Measurements from ENCODE around the gene ASS1. TPM values are rescaled to one million over a fixed set of nuclear protein-coding genes. Genes with fewer than 3 reads are reported as not detected.

ASS1 gene
- total RNA-seq, 1 donor from 2014 or later = 22.5 TPM

DNA sequence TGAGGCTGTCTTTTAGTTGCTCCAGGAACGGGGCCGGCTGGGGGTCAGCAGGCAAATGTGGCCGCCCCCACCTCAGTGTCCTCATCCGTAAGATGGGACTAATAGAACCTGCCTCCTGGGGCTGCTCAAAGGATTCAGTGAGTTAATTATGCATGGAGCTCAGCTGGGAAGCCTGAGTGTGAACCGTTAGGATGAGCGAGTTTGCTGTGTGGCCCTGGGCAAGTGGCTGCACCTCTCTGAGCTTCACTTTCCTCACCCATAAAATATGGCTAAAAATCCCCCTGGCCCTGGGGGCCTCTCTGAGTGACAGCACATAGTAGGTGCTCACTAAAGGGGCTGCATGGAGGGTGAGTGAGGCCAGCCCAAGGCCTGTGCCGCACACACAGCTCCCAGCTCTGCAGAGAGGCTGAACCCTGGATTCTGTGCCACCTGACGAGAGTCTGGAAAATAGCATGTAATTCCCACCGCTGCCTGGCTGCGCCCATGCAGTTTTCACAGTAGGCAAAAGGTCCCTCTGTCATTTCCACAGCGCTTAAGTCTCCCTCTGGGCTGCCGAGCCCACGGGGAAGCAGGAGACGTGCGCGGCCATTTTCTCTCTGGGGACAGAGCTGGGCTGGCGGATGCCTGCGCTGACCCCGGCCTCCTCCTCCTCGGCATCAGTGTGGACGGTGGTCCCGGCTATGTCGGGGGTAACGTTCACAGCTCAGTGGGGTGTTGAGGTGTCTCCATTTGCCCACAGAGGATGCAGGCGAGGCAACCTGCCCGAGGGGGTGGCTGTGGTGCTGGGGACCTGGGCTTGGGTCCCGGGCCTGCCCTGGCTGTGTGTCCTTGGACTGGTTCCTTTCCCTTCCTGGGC is 18.2 kb downstream of the ASS1 start:
- Histone ChIP-seq H3K27me3 (no peaks in the 10 kb centered on the region), H2AFZ (replicated peaks) (no peak overlapping the region)
- H3K27ac Mint-ChIP-seq = no peak overlapping the region

DNA sequence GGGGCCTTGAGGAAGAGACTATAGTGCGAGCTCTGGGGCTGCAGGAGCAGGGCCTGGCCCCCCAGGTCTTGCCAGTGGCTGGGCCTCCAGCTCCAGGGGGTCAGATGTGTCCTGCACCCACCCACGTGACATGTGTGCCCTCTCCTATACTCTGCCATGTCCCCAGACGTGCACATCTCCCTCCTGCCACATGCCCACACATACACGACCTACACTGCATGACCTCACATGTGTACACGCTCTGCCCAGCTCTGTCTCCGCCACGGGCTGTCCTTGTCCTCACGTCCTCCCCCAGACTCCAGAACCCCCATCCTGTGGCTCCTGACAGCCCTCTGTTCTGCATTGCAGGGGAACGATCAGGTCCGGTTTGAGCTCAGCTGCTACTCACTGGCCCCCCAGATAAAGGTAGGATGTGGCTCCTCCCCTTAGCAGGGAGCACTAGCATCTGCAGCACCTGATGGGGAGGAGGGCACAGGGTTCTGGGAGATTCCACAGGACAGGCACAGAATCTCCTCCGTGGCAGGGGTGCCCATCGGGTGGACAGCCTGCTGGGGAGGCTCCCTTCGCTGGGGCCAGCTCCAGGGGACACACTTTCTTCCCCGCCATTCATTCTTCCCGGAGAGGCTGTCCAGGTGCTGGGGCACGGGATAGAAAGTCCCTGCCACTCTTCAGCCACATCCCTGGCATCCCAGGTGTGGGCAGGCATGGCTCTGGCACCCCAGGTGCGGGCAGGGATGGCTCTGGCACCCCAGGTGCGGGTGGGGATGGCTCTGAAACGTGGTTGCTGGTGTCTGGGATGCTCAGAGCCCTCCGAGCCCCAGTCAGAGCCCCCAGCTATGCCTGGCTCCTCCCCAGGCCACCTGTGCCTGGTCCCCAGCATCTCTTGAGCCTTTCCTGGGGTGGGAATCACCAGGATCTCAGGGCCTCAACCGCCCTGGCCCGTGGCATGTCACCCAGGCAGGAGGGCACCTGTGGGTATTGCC is 19.3 kb downstream of the ASS1 start:
- peaks cover 34% of the 10 kb centered on the region for H3K4me1 ChIP-seq
- no peak overlapping the region for H3K27ac ChIP-seq
- H3K27ac Mint-ChIP-seq = no peak overlapping the region
- peaks cover 26% of the 10 kb centered on the region for H3K27me3 Mint-ChIP-seq (ENCODE audit: insufficient read depth, low read depth)
- H3K4me1 Mint-ChIP-seq = peaks cover 33% of the 10 kb centered on the region
- no peaks in the 10 kb centered on the region for H3K79me2 ChIP-seq (ENCODE audit: low read depth)
- no peaks in the 10 kb centered on the region for H3K36me3 ChIP-seq
- no peak overlapping the region for H3K4me3 Mint-ChIP-seq
- no peaks in the 10 kb centered on the region for H3K9me3 Mint-ChIP-seq
- TF ChIP-seq EZH2 (IDR thresholded peaks at IDR 0.05) (no peak), EZH2phosphoT487 (IDR thresholded peaks at IDR 0.05) (no peak)
- TF ChIP-seq, protein P1, sequence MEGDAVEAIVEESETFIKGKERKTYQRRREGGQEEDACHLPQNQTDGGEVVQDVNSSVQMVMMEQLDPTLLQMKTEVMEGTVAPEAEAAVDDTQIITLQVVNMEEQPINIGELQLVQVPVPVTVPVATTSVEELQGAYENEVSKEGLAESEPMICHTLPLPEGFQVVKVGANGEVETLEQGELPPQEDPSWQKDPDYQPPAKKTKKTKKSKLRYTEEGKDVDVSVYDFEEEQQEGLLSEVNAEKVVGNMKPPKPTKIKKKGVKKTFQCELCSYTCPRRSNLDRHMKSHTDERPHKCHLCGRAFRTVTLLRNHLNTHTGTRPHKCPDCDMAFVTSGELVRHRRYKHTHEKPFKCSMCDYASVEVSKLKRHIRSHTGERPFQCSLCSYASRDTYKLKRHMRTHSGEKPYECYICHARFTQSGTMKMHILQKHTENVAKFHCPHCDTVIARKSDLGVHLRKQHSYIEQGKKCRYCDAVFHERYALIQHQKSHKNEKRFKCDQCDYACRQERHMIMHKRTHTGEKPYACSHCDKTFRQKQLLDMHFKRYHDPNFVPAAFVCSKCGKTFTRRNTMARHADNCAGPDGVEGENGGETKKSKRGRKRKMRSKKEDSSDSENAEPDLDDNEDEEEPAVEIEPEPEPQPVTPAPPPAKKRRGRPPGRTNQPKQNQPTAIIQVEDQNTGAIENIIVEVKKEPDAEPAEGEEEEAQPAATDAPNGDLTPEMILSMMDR (IDR thresholded peaks at IDR 0.05) = no peak
- no peaks in the 10 kb centered on the region for H3K27me3 ChIP-seq
- no peak overlapping the region for H3K9ac ChIP-seq
- no peak overlapping the region for H3K4me3 ChIP-seq
- DNase-seq (ENCODE audit: low spot score) = no peak
- H3K4me2 ChIP-seq = no peak overlapping the region
- H2AFZ ChIP-seq (replicated peaks) = no peak overlapping the region
- H3K9me3 ChIP-seq (ENCODE audit: low read depth) = no peaks in the 10 kb centered on the region
- no peaks in the 10 kb centered on the region for H4K20me1 ChIP-seq (ENCODE audit: low read depth)
- no peaks in the 10 kb centered on the region for H3K36me3 Mint-ChIP-seq
- peaks cover 25% of the 10 kb centered on the region for H3F3A ChIP-seq (ENCODE audit: low read depth)

More for the DNA sequence above, 18.2 kb downstream of the ASS1 start:
- H3K4me3 ChIP-seq = no peak overlapping the region
- H3K4me2 ChIP-seq = no peak overlapping the region
- H3F3A ChIP-seq (ENCODE audit: low read depth) = peaks cover 24% of the 10 kb centered on the region
- no peaks in the 10 kb centered on the region for H3K9me3 Mint-ChIP-seq
- H3K9ac ChIP-seq = no peak overlapping the region
- no peak for TF ChIP-seq EZH2phosphoT487 (IDR thresholded peaks at IDR 0.05)
- peaks cover 29% of the 10 kb centered on the region for H3K4me1 ChIP-seq
- H3K4me1 Mint-ChIP-seq = peaks cover 27% of the 10 kb centered on the region
- H3K36me3 Mint-ChIP-seq = no peaks in the 10 kb centered on the region
- H3K4me3 Mint-ChIP-seq = no peak overlapping the region
- no peaks in the 10 kb centered on the region for H3K79me2 ChIP-seq (ENCODE audit: low read depth)
- H3K27ac ChIP-seq = no peak overlapping the region
- peaks cover 24% of the 10 kb centered on the region for H3K27me3 Mint-ChIP-seq (ENCODE audit: insufficient read depth, low read depth)
- H4K20me1 ChIP-seq (ENCODE audit: low read depth) = no peaks in the 10 kb centered on the region
- H3K36me3 ChIP-seq = no peaks in the 10 kb centered on the region
- no peaks in the 10 kb centered on the region for H3K9me3 ChIP-seq (ENCODE audit: low read depth)
- DNase-seq (ENCODE audit: low spot score) = no peak

DNA sequence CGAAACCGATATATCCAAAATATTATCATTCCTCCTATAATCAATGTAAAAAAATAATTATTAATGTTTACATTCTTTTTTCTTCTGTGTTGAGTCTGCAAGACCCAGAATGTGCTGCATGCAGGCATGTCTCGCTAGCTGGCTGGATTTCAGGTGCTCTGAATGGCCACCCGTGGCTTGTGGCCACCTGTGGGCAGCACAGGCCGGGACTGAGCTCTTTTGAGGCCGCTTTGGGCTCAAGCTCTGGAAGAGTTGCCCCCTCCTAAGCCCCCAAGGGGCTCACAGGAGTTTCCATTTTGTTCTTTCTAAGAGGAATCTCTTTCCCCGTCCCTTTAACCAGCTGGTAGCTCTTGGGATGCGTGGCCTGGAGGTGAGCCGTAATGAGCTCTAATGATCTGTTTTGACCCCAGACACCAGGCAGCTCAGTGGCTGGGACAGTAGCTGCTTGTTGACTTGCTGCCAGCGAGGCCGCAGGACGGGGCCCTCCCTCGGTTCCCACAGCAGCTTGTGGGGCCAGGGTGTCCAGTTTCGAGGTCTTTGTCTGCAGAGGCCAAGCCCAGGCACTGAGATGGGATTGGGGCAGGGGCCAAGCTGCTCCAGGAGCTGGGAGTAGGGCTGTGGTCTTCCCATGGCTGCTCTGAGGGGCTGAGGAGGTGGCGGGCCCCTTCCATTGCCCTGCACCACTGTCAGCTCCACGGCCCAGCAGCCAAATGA is 20.8 kb downstream of the ASS1 start:
- peaks cover 34% of the 10 kb centered on the region for H3K4me1 ChIP-seq
- H3K4me3 Mint-ChIP-seq = no peak overlapping the region

More for the DNA sequence above, 20.8 kb downstream of the ASS1 start:
- peaks cover 35% of the 10 kb centered on the region for H3K4me1 Mint-ChIP-seq
- Histone ChIP-seq H3K4me3 (no peak overlapping the region), H3K9ac (no peak overlapping the region), H4K20me1 (ENCODE audit: low read depth) (no peaks in the 10 kb centered on the region), H3K27me3 (no peaks in the 10 kb centered on the region), H3K4me2 (peak overlapping the region; percentile 47), H3K27ac (peak overlapping the region; percentile 56), H3K79me2 (ENCODE audit: low read depth) (no peaks in the 10 kb centered on the region), H3K36me3 (no peaks in the 10 kb centered on the region), H2AFZ (replicated peaks) (no peak overlapping the region), H3F3A (ENCODE audit: low read depth) (peaks cover 32% of the 10 kb centered on the region), H3K9me3 (ENCODE audit: low read depth) (no peaks in the 10 kb centered on the region)
- peak; percentile 88 for DNase-seq (ENCODE audit: low spot score)
- H3K36me3 Mint-ChIP-seq = no peaks in the 10 kb centered on the region
- no peak overlapping the region for H3K27ac Mint-ChIP-seq
- H3K27me3 Mint-ChIP-seq (ENCODE audit: insufficient read depth, low read depth) = peaks cover 18% of the 10 kb centered on the region
- no peak for TF ChIP-seq EZH2 (IDR thresholded peaks at IDR 0.05)
- TF ChIP-seq, protein P1 (IDR thresholded peaks at IDR 0.05) = peak; percentile 15
- no peaks in the 10 kb centered on the region for H3K9me3 Mint-ChIP-seq

Data from neural progenitor cell (in vitro differentiated cells).